Measurements from ENCODE around the gene KCNJ10.

The KCNJ10 gene

DNA sequence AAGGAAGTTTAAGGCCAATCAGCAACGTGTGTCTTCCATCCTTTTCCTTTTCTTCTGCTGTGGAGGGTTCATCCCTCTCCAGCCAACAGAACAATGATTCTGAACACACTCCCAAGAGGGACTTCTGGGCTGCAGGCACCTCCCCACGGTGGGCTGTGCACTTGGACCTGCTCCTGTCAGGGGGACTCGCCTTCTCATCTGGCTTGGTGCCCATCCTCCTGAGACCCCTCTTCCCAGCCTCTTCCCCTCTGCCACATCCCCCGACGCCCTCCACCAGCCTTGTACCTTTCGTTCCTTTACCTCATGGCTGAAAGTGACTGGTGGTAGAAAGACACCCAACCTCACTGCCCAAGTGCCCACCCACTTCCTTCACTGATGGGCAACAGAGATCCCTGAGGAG lies 89.9 kb downstream of the KCNJ10 start:
- TF ChIP-seq, protein P1, sequence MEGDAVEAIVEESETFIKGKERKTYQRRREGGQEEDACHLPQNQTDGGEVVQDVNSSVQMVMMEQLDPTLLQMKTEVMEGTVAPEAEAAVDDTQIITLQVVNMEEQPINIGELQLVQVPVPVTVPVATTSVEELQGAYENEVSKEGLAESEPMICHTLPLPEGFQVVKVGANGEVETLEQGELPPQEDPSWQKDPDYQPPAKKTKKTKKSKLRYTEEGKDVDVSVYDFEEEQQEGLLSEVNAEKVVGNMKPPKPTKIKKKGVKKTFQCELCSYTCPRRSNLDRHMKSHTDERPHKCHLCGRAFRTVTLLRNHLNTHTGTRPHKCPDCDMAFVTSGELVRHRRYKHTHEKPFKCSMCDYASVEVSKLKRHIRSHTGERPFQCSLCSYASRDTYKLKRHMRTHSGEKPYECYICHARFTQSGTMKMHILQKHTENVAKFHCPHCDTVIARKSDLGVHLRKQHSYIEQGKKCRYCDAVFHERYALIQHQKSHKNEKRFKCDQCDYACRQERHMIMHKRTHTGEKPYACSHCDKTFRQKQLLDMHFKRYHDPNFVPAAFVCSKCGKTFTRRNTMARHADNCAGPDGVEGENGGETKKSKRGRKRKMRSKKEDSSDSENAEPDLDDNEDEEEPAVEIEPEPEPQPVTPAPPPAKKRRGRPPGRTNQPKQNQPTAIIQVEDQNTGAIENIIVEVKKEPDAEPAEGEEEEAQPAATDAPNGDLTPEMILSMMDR (IDR thresholded peaks at IDR 0.05; ENCODE audit: control insufficient read depth, extremely low read depth, insufficient read depth): no peak

GRCh38 chr1:159979257-159979656 lies 90.7 kb downstream of the KCNJ10 start:
- TF ChIP-seq, protein P1 (IDR thresholded peaks at IDR 0.05; ENCODE audit: control insufficient read depth, extremely low read depth, insufficient read depth): no peak
- no peak for DNase-seq (ENCODE audit: low read depth)

More for the DNA sequence above, 89.9 kb downstream of the KCNJ10 start:
- DNase-seq (ENCODE audit: low read depth): no peak
- no peak overlapping the region for H3K4me3 ChIP-seq (ENCODE audit: low read depth, low read length)

GRCh38 chr1:159978107-159978398 lies 91.9 kb downstream of the KCNJ10 start:
- TF ChIP-seq, protein P1 (IDR thresholded peaks at IDR 0.05; ENCODE audit: control insufficient read depth, extremely low read depth, insufficient read depth): no peak
- no peak for DNase-seq (ENCODE audit: low read depth)
- H3K4me3 ChIP-seq (ENCODE audit: low read depth, low read length): no peak overlapping the region

More at GRCh38 chr1:159979257-159979656, 90.7 kb downstream of the KCNJ10 start:
- H3K4me3 ChIP-seq (ENCODE audit: low read depth, low read length): no peak overlapping the region

- DNase-seq (ENCODE audit: low read depth): no peak
- no peak overlapping the region for H3K4me3 ChIP-seq (ENCODE audit: low read depth, low read length)
- TF ChIP-seq, protein P1 (IDR thresholded peaks at IDR 0.05; ENCODE audit: control insufficient read depth, extremely low read depth, insufficient read depth): no peak
Observed at GRCh38 chr1:159977364-159978106, 92.4 kb downstream of the KCNJ10 start.

DNA sequence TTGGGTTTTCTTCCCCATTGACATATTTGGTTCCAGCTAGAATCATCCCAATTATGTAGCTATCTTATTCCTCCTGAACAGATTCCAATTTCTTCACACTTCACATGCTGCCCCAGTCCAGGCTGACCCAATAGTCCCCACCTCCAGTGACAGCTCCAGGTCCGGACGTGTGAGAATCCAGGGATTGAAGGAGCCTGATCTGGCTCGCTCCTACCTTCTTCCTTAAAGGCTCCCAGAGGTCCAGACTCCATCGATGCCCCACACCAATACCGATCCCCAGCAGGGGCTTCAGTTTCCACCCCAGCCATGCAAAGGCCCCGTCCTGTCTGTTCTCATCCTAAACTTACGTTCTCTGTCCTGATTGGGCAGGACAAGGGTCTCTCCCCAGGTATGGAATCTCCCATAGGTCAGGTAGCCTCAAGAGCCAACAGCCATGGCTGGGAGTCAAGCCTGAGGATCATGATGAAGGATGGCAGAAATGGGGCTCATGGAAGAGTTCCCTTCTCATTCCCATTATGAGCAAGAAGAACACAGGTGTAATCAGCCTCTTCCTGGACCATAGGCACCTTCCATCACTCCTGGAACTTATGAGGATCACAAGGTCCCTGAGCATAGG lies 95.5 kb downstream of the KCNJ10 start:
- TF ChIP-seq, protein P1 (IDR thresholded peaks at IDR 0.05; ENCODE audit: control insufficient read depth, extremely low read depth, insufficient read depth): no peak
- DNase-seq (ENCODE audit: low read depth): no peak
- H3K4me3 ChIP-seq (ENCODE audit: low read depth, low read length): no peak overlapping the region

- H3K4me3 ChIP-seq (ENCODE audit: low read depth, low read length): no peak overlapping the region
- DNase-seq (ENCODE audit: low read depth): no peak
- TF ChIP-seq, protein P1 (IDR thresholded peaks at IDR 0.05; ENCODE audit: control insufficient read depth, extremely low read depth, insufficient read depth): no peak
Observed at GRCh38 chr1:159973350-159973940, 96.5 kb downstream of the KCNJ10 start.

All from LNCaP clone FGC (cell line).